ENCODE data around the gene HOXA5. TPM values are rescaled to one million over a fixed set of nuclear protein-coding genes. Genes with fewer than 3 reads are reported as not detected.
A peak's percentile ranks its signal among the peaks of the same experiment; 100 is the strongest.

HOXA5 gene
- total RNA-seq, 1 donor: 10.8 TPM

DNA sequence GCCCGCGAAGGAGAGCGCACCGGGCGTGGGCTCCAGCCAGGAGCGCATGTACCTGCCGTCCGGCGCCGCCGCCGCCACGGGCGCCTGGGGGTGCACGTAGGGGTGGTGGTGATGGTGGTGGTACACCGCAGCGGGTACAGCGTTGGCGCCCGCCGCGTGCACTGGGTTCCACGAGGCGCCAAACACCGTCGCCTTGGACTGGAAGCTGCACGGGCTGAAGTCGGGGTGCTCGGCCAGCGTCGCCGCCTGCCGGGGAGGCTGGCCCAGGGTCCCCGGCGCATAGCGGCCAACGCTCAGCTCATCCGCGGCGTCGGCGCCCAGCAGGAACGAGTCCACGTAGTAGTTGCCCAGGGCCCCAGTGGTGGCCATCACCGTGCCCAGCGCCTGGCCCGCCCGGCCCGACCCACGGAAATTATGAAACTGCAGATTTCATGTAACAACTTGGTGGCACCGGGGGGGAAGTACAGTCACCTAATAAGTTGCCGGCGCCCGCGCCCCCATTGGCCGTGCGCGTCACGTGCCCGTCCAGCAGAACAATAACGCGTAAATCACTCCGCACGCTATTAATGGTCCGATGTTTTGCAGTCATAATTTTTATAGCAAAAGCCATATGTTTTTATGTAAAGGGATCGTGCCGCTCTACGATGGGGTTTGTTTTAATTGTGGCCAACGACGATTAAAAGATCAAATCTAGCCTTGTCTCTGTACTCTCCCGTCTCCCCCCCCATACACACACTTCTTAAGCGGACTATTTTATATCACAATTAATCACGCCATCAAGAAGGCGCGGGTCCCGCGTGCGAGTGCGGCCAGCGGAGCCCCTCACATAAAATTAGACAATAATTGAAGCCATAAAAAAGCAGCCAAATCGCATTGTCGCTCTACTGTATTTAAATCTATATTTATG, 21.9 kb upstream of the HOXA5 start, which contains the start of gene HOXA9:
TSS of gene HOXA9 (minus strand) at position 449 of the 907 bp plus-strand sequence. CDS start at position 369, 80 bp downstream.
- DNase-seq (ENCODE audit: low read depth): peak; percentile 97
- H3K4me3 ChIP-seq (ENCODE audit: low read depth, low read length): peak within 1 kb of the TSS; percentile 67
- TF ChIP-seq, protein P1, sequence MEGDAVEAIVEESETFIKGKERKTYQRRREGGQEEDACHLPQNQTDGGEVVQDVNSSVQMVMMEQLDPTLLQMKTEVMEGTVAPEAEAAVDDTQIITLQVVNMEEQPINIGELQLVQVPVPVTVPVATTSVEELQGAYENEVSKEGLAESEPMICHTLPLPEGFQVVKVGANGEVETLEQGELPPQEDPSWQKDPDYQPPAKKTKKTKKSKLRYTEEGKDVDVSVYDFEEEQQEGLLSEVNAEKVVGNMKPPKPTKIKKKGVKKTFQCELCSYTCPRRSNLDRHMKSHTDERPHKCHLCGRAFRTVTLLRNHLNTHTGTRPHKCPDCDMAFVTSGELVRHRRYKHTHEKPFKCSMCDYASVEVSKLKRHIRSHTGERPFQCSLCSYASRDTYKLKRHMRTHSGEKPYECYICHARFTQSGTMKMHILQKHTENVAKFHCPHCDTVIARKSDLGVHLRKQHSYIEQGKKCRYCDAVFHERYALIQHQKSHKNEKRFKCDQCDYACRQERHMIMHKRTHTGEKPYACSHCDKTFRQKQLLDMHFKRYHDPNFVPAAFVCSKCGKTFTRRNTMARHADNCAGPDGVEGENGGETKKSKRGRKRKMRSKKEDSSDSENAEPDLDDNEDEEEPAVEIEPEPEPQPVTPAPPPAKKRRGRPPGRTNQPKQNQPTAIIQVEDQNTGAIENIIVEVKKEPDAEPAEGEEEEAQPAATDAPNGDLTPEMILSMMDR (IDR thresholded peaks at IDR 0.05; ENCODE audit: insufficient read depth, low read depth, low read length): no peak

DNA sequence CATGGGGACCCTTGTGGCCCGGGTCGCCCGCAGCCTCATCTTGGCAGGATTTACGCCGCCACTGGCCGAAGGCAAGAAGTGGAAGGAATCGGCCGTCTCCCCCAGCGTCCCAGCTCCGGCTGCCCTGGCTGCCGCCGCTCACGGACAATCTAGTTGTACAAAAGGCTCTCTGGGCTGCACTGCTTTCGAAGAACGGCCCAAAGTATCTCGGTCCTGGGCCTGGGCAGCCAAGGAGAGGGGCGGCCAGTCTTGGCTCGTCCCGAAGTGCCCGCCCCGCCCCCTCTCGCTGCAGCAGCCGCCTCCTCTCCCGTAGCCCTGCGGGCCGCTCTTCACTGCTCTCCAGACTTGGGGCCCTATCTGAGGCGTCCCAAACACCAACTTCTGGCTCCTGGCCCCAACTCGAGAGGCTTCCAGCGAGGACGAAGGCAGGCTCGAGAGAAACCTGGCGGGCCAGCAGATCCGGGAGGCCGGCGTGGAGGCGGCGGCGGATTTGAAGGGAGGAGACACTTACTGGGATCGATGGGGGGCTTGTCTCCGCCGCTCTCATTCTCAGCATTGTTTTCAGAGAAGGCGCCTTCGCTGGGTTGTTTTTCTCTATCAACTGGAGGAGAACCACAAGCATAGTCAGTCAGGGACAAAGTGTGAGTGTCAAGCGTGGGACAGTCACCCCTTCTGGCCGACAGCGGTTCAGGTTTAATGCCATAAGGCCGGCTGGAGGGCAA, 21.0 kb upstream of the HOXA5 start:
- TF ChIP-seq, protein P1 (IDR thresholded peaks at IDR 0.05; ENCODE audit: insufficient read depth, low read depth, low read length): peak; percentile 17
- peak; percentile 64 for DNase-seq (ENCODE audit: low read depth)
- H3K4me3 ChIP-seq (ENCODE audit: low read depth, low read length): peak overlapping the region; percentile 67

DNA sequence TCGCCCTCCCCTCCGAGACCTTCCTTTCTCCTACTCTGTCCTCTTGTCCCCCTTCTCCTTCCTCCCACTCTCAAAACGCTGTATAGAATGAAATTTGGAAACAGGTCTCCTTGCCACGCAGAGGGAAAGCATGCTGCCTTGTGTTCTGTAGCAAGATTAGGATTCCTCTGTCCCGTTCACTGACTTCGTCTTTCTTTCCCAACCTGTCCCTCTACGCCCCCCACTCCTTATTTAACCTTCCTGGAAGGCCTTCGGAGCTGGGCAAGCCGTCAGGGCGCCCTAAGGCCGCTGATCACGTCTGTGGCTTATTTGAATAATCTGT, 20.5 kb upstream of the HOXA5 start:
- no peak for DNase-seq (ENCODE audit: low read depth)
- peak overlapping the region; percentile 67 for H3K4me3 ChIP-seq (ENCODE audit: low read depth, low read length)
- TF ChIP-seq, protein P1 (IDR thresholded peaks at IDR 0.05; ENCODE audit: insufficient read depth, low read depth, low read length): no peak

DNA sequence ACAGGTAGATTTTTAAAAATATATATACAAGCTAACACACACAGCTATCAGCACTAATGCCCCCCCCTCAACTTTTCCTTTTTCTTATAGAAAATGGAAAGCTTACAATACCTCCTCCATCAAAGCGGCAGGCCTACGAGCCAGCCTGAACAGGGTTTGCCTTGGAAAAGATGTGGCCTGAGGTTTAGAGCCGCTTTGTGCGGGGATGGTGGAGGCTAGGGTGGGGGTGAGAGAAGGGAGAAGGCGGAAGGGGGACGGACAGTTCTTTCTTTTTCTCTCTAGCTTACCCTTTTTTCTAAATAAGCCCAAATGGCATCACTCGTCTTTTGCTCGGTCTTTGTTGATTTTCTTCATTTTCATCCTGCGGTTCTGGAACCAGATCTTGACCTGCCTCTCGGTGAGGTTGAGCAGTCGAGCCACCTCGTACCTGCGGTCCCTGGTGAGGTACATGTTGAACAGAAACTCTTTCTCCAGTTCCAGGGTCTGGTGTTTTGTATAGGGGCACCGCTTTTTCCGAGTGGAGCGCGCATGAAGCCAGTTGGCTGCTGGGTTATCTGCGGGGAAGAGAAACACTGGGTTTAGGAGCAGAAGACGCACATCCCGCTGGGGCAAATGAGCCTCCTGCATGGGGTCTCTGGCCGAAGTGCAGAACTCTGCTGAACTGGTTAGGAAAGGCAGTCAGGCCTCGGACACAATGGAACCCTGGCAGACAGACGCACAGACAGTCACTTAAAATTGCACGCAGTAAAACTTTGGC, 20.0 kb upstream of the HOXA5 start:
- peak overlapping the region; percentile 67 for H3K4me3 ChIP-seq (ENCODE audit: low read depth, low read length)
- DNase-seq (ENCODE audit: low read depth): peak; percentile 37
- TF ChIP-seq, protein P1 (IDR thresholded peaks at IDR 0.05; ENCODE audit: insufficient read depth, low read depth, low read length): no peak

DNA sequence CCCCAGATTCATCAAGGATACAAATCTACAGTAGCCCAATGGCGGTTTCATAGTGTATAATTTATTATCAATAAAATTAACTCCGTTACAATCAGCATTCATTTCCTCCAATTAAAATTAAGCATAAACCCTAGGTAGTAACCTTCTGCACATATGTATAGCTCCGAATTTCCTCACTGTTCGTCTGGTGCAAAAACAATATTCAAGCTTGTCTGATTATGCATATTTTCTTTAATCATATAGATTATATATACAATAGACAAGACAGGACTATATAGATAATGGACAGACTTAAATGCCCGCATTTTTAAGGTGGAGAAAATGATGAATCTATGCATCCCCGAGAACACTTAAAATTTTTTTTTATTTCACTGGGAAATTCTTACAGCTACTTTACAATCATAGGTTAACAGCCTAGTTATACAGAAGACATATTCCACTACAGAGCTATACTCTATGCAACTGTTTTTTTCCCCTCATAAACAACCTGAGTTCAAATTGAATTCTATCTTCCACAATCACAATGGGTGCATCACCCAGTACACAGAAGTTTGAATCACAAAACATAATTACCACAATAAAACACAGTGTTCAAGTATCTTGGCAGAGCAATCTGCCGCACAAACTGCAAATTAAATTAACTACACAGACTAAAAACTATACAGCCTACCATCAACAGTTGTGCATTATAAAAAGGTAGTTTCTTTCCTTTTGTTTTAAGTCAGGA, 19.2 kb upstream of the HOXA5 start:
- TF ChIP-seq, protein P1 (IDR thresholded peaks at IDR 0.05; ENCODE audit: insufficient read depth, low read depth, low read length): no peak
- peak; percentile 38 for DNase-seq (ENCODE audit: low read depth)
- peak overlapping the region; percentile 67 for H3K4me3 ChIP-seq (ENCODE audit: low read depth, low read length)

Measured in fibroblast of villous mesenchyme (primary cell).